RWPE2 (cell line): Measurements from ENCODE around the gene LMO7.

ENCODE experiments used
- ATAC-seq: fragments of 200-7000 bp; cut with Tn5 transposase; 3 replicates; pipeline ENCODE4 v1.9.1; 2021; ENCODE audit warnings: low read depth
- DNase-seq: peaks from one replicate; pipeline ENCODE4 v3.0.0-alpha.2; 2020; ENCODE audit warnings: low spot score
- H3K27ac ChIP-seq: fragments of 450-650 bp; 2 replicates; pipeline ENCODE4 v1.5.1; 2017; ENCODE audit warnings: mild to moderate bottlenecking; ENCODE audit not compliant: poor library complexity, severe bottlenecking
- H3K27me3 ChIP-seq: fragments of 250-450 bp; sonication (Bioruptor Pico); 2 replicates; pipeline ENCODE4 v1.5.1; 2021; ENCODE audit warnings: mild to moderate bottlenecking, moderate library complexity; ENCODE audit not compliant: insufficient read depth, poor library complexity, severe bottlenecking
- H3K36me3 ChIP-seq: fragments of 250-450 bp; sonication (Bioruptor Pico); 2 replicates; pipeline ENCODE4 v1.5.1; 2020; ENCODE audit warnings: low read depth, mild to moderate bottlenecking, moderate library complexity
- H3K4me1 ChIP-seq: fragments of 250-450 bp; sonication (Bioruptor Pico); 2 replicates; pipeline ENCODE4 v1.5.1; 2021; ENCODE audit warnings: mild to moderate bottlenecking, moderate library complexity; ENCODE audit not compliant: insufficient read depth, poor library complexity, severe bottlenecking
- H3K4me3 ChIP-seq: fragments of 250-450 bp; sonication (Bioruptor Pico); 2 replicates; pipeline ENCODE4 v1.5.1; 2021; ENCODE audit warnings: mild to moderate bottlenecking, moderate library complexity; ENCODE audit not compliant: severe bottlenecking
- H3K9me3 ChIP-seq: fragments of 250-450 bp; sonication (Bioruptor Pico); 2 replicates; pipeline ENCODE4 v1.5.1; 2021; ENCODE audit warnings: mild to moderate bottlenecking, moderate library complexity; ENCODE audit not compliant: severe bottlenecking
- TF ChIP-seq, protein P1 (sequence below): fragments of 450-650 bp; IDR thresholded peaks from one replicate; pipeline ENCODE4 v1.5.1; 2017; ENCODE audit warnings: mild to moderate bottlenecking, moderate library complexity; ENCODE audit not compliant: poor library complexity, severe bottlenecking

LMO7 gene

DNA sequence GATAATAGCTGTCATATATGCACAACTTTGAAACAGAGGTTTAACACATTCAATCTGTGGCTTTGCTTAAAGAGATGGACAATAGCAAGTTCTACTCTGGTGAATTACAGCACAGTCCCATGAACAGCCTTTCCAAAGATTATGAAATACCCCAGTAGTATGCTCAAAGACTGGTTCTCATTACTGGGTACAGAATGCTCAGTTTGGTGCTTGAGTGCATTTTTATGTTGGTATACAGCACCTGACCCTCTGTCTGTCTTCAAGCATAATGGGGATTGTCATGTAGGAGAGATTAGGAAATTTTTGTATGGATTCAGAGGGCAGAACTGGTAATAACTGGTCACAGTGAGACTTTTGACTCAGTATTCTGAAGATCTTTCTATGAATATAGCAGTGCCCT, 7.6 kb downstream of the LMO7 start:
- no peak overlapping the region for H3K4me3 ChIP-seq
- no peaks in the 10 kb centered on the region for H3K36me3 ChIP-seq
- no peaks in the 10 kb centered on the region for H3K27me3 ChIP-seq
- ATAC-seq (no peak), DNase-seq (no peak)
- H3K27ac ChIP-seq: no peak overlapping the region
- TF ChIP-seq, protein P1, sequence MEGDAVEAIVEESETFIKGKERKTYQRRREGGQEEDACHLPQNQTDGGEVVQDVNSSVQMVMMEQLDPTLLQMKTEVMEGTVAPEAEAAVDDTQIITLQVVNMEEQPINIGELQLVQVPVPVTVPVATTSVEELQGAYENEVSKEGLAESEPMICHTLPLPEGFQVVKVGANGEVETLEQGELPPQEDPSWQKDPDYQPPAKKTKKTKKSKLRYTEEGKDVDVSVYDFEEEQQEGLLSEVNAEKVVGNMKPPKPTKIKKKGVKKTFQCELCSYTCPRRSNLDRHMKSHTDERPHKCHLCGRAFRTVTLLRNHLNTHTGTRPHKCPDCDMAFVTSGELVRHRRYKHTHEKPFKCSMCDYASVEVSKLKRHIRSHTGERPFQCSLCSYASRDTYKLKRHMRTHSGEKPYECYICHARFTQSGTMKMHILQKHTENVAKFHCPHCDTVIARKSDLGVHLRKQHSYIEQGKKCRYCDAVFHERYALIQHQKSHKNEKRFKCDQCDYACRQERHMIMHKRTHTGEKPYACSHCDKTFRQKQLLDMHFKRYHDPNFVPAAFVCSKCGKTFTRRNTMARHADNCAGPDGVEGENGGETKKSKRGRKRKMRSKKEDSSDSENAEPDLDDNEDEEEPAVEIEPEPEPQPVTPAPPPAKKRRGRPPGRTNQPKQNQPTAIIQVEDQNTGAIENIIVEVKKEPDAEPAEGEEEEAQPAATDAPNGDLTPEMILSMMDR: no peak
- H3K9me3 ChIP-seq: no peaks in the 10 kb centered on the region
- H3K4me1 ChIP-seq: no peaks in the 10 kb centered on the region

DNA sequence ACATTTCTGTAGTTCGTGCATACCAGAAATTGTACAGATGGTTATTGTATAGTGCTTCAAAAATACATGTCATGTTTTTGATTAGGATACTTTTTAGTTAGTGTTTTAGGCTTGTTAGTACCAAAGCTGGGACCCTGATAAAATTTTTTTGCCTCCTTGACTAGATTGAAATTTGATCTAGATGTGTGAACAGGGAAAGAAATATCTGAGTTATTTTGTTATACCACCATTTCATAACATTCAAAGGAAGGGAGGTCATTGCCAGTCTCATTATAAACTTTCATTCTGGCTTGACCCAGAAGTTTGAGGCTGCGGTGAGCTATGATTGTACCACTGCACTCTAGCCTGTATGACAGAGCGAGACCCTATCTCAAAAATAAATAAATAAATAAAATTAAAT, 9.0 kb downstream of the LMO7 start:
- Histone ChIP-seq H3K9me3 (no peaks in the 10 kb centered on the region), H3K4me1 (no peaks in the 10 kb centered on the region), H3K4me3 (no peak overlapping the region), H3K36me3 (no peaks in the 10 kb centered on the region), H3K27me3 (no peaks in the 10 kb centered on the region), H3K27ac (no peak overlapping the region)
- TF ChIP-seq, protein P1: no peak
- ATAC-seq (no peak), DNase-seq (no peak)

DNA sequence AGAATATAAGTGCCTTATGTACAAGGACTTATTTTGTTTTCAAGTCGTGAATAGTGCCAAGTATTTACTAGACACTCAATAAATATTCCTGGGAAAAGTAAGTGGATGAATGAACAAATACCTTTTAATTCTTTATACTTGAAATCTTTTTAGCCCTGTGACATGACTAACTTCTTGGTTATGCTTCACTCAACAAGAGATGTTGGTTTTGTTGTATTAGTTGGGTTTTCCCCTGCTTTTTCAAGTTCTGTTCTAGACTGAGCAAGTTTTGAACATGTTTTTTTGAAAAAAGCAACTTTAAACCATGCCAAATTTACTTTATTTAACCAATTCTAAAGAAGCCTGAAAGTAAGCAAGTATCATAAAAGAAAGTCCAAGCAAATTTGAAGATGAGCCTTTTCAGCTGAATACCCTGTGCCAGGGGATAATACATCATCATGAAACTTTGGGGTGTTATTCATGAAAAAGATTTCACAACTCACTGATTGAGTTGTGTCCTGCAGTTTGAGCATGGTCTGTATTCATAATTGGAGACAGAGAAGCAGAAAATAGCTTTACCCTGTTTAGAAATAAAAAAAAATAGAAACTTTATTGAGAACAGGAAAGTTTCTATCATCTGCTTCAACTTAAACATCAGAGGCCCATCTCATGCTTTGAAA, 11.1 kb downstream of the LMO7 start:
- Histone ChIP-seq H3K27me3 (no peaks in the 10 kb centered on the region), H3K9me3 (no peaks in the 10 kb centered on the region), H3K27ac (no peak overlapping the region), H3K36me3 (no peaks in the 10 kb centered on the region), H3K4me1 (no peaks in the 10 kb centered on the region), H3K4me3 (no peak overlapping the region)
- TF ChIP-seq, protein P1: no peak
- no peak for ATAC-seq
- no peak for DNase-seq

- TF ChIP-seq, protein P1: no peak
- Histone ChIP-seq H3K4me1 (no peaks in the 10 kb centered on the region), H3K36me3 (no peaks in the 10 kb centered on the region), H3K4me3 (no peak overlapping the region), H3K9me3 (no peaks in the 10 kb centered on the region), H3K27ac (no peak overlapping the region), H3K27me3 (no peaks in the 10 kb centered on the region)
- ATAC-seq (no peak), DNase-seq (no peak)
Measured at GRCh38 chr13:75648446-75648845, 12.3 kb downstream of the LMO7 start.

GRCh38 chr13:75651013-75651412, 14.9 kb downstream of the LMO7 start:
- H3K36me3 ChIP-seq: no peaks in the 10 kb centered on the region
- DNase-seq (no peak), ATAC-seq (no peak)
- no peaks in the 10 kb centered on the region for H3K9me3 ChIP-seq
- H3K27ac ChIP-seq: no peak overlapping the region
- TF ChIP-seq, protein P1: no peak
- no peaks in the 10 kb centered on the region for H3K4me1 ChIP-seq
- H3K4me3 ChIP-seq: no peak overlapping the region
- no peaks in the 10 kb centered on the region for H3K27me3 ChIP-seq
